Measurements from ENCODE around the gene RIC1.

Gene RIC1

GRCh38 chr9:5592231-5592630 is 36.7 kb upstream of the RIC1 start:
- H3K4me3 ChIP-seq (ENCODE audit: low read length), result no peak overlapping the region
- DNase-seq (ENCODE audit: low read depth), result no peak
- TF ChIP-seq, protein P1, sequence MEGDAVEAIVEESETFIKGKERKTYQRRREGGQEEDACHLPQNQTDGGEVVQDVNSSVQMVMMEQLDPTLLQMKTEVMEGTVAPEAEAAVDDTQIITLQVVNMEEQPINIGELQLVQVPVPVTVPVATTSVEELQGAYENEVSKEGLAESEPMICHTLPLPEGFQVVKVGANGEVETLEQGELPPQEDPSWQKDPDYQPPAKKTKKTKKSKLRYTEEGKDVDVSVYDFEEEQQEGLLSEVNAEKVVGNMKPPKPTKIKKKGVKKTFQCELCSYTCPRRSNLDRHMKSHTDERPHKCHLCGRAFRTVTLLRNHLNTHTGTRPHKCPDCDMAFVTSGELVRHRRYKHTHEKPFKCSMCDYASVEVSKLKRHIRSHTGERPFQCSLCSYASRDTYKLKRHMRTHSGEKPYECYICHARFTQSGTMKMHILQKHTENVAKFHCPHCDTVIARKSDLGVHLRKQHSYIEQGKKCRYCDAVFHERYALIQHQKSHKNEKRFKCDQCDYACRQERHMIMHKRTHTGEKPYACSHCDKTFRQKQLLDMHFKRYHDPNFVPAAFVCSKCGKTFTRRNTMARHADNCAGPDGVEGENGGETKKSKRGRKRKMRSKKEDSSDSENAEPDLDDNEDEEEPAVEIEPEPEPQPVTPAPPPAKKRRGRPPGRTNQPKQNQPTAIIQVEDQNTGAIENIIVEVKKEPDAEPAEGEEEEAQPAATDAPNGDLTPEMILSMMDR (conservative IDR thresholded peaks at IDR 0.05; ENCODE audit: low read length), result no peak

DNA sequence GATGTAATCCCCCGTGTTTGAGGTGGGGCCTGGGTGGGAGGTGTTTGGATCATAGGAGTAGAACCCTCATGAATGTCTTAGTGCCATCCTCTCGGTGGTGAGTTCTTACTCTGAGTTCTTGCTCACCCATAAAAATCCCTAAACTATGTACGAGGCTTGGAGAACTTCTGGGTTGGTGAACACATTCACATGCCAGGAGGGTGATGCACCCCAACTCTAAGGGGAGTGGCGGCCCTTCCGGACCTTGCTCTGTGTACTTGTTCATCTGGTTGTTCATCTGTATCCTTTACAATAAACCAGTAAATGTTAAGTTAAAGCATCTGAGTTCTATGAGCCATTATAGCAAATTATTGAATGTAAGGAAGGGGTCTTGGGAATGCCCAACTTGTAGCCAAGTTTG is 36.0 kb upstream of the RIC1 start:
- no peak overlapping the region for H3K4me3 ChIP-seq (ENCODE audit: low read length)
- TF ChIP-seq, protein P1 (conservative IDR thresholded peaks at IDR 0.05; ENCODE audit: low read length), result no peak
- DNase-seq (ENCODE audit: low read depth), result no peak

DNA sequence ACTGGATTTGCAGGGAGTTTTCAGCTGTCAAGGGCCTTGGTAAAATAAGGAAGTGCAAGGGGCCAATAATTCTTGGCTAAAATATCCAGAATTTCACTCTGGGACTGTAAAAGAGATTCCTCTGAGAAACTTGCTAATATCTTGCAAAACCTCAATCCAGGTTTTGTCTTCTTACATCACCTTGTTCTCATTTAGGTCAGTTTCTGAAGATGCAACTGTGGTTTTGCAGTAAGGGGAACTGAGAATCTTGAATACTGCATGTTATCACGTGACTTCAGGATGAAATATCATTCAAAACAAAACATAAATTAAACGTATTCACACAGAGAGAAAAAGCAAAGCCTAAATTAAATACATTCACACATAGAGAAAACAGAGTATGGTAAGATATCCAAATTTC is 35.0 kb upstream of the RIC1 start:
- TF ChIP-seq, protein P1 (conservative IDR thresholded peaks at IDR 0.05; ENCODE audit: low read length), result no peak
- H3K4me3 ChIP-seq (ENCODE audit: low read length), result no peak overlapping the region
- no peak for DNase-seq (ENCODE audit: low read depth)

GRCh38 chr9:5596173-5596572 is 32.7 kb upstream of the RIC1 start:
- DNase-seq (ENCODE audit: low read depth), result no peak
- no peak overlapping the region for H3K4me3 ChIP-seq (ENCODE audit: low read length)
- TF ChIP-seq, protein P1 (conservative IDR thresholded peaks at IDR 0.05; ENCODE audit: low read length), result no peak

GRCh38 chr9:5608298-5609225 is 20.3 kb upstream of the RIC1 start:
- peak overlapping the region; percentile 51 for H3K4me3 ChIP-seq (ENCODE audit: low read length)
- TF ChIP-seq, protein P1 (conservative IDR thresholded peaks at IDR 0.05; ENCODE audit: low read length), result no peak
- no peak for DNase-seq (ENCODE audit: low read depth)

- TF ChIP-seq, protein P1 (conservative IDR thresholded peaks at IDR 0.05; ENCODE audit: low read length), result no peak
- no peak for DNase-seq (ENCODE audit: low read depth)
- H3K4me3 ChIP-seq (ENCODE audit: low read length), result peak overlapping the region; percentile 51
Observed at GRCh38 chr9:5609226-5609596, 19.7 kb upstream of the RIC1 start.

DNA sequence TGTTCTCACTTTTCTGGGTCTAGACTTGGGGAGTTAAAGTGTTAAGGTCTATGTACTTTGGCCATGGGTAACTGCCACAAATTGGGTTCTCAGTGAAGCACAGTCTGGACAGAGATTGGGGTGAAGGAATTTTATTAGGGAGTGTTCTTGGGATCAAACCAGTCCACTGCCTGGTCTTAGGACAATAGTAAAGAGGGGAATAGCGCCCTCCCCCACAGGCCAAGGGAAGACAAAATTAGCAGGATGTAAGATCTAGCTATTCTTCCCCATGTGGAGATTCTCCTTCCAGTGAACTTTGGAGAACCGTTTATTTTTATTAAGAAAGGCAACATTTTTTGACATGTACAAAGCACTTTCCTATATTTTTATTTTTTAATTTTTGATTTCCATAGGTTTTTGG is 18.4 kb upstream of the RIC1 start:
- no peak overlapping the region for H3K4me3 ChIP-seq (ENCODE audit: low read length)
- TF ChIP-seq, protein P1 (conservative IDR thresholded peaks at IDR 0.05; ENCODE audit: low read length), result no peak
- DNase-seq (ENCODE audit: low read depth), result no peak
